Stimulated activated naive CD4-positive, alpha-beta T cell treated with Interleukin-2 at 50 U/mL for 16 hours (primary cell): ENCODE measurements around the gene NUCB2.
A peak's percentile ranks its signal among the peaks of the same experiment; 100 is the strongest.

Experiments used
- DNase-seq: peaks from one replicate; lab custom pipeline; 2025; lab: John Stamatoyannopoulos, UW

The NUCB2 gene

DNA sequence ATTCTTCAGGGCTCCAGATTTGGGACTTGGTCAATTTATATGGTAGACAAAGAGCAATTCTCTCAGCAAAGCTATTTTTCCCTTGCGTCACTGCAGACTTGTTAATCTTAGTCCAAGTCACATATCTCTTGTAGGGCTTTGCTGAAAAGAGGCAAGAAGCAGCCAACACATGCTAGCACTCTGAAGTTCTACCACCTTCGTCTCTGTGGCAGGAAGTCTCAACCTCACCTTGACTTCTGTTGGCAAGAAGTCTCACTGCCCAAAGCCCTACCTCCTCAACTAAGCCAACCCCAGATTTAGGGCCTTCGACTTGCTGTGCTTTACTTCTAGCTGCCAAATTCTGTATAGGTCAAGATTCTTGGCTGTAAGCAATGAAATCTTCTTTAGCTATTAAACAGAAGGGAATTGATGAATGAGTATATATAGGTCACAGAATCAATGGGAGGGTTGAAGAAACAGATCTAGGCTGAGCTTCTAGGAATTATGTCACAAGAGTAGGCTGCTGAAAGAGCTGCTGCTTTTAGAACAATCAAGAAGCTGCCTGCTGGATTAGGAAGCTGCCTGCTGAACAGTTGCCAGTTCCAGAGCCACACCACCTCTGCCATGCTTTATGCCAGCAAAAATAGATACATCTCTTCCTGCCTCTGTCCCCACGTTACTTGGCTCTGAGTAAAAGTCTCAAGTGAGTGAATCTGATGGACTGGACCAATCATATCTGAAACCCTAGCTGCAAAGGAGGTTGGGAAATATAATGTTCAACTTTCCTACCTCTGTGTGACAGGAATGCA, 57.5 kb downstream of the NUCB2 start:
- no peak for DNase-seq

- no peak for DNase-seq
Observed at GRCh38 chr11:17343257-17343656, 66.7 kb downstream of the NUCB2 start.

DNA sequence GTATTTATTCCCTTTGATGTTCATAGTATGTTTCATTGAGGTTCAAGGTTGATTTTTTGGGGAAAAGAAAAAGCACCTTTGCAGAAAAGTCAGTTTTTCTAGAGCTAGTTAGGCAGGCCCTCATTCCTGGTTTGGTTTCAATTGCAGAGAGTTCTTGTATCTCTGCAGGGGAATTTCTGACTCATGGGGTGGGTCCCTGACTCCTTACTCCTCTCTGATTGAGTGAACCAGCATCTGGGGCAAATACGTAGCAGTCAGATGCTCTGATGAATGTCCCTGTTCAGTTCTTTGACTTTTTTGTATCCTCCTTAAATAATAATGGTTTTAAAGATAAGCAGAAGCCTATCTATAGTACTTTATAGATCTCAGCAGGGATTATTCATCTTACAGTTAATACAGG, 67.4 kb downstream of the NUCB2 start:
- no peak for DNase-seq

GRCh38 chr11:17347676-17348075, 71.1 kb downstream of the NUCB2 start:
- no peak for DNase-seq

GRCh38 chr11:17350455-17351171, 74.1 kb downstream of the NUCB2 start:
- DNase-seq = no peak

GRCh38 chr11:17351172-17351509, 74.6 kb downstream of the NUCB2 start:
- DNase-seq = no peak

GRCh38 chr11:17351510-17352176, 75.1 kb downstream of the NUCB2 start, which contains the start of gene NCR3LG1:
Gene NCR3LG1, plus strand, starts transcription at chr11:17351800. Its CDS starts 170 bp downstream, at chr11:17351970.
- peak; percentile 60 for DNase-seq

DNA sequence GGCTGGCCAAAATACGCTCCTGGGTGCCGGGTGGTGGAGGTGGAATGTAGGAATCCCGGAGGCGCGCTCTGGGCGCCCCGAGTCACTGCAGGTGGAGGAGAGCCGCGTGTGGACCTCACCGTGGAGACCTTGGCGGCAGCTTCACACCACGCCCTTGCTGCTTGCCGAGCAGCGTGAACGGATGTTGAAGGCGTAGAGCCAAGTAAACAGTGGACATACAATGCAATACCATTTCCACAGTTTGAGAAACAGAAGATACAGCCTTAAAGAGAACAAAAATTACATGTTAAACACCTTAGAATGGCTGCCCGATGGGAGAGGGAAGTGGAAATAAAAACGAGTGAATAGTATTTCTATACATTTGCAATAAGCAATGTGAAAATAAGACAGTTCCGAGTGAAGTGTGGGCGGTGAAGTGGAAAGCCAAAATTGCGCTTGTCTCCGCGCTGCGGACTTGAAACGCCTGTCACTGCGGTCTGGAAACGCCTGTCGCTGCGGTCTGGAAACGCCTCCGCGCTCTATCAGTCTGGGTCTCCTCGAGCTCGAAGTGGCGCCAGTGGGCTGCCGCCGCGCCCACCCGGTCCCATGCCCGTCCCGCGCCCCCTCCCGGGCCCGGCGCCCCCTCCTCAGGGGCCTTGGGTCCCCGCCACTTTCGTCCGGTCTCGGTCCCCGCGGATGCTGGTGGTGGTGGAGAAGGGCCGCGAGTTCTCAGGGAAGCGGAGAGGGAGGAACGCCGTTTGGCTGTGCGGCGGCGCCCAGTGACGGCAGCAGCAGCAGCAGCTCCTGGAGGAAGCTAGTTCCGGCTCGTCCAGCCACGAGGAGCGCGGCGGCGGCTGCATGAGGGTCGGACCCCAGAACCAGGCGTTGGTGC, 76.6 kb downstream of the NUCB2 start:
- DNase-seq = peak; percentile 51

- no peak for DNase-seq
Observed at GRCh38 chr11:17353821-17354600, 77.5 kb downstream of the NUCB2 start.

DNA sequence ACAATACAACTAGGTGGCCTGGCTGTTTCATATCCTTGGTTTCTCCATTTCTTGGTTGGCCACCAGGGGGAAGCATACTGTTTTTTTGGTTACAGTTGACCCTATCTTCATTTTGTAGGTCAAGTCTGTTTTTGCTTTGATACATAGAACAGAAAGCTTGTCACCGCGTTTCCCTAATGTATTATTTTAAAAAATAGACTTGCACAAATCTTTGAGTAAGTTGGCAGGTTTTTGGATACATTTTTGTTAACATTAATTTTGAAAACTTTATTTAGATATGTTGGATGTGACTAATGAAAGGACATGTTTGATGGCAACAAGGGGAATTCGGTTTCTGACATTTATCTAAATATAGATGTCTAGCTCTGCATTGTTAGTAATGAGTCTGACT, 78.1 kb downstream of the NUCB2 start:
- peak; percentile 43 for DNase-seq

DNA sequence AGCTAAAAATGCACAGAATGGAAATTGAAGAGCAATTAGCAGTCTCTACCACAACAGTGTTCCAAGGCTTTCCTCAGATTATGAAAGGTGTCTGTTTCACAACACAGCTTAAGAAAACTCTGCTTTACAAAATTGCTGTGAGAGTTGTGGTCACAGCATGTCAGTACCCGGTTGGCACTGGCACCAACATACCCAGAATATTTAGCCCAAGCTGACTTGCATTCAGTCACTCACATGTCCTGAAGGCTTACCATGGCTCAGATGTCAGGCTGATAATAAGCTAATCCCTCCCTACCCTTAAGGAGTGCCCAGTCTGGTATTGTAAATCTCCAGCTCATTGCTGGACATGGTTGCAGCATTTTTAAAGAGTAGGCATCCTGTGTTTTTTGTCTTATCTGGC, 90.0 kb downstream of the NUCB2 start:
- DNase-seq = no peak

DNA sequence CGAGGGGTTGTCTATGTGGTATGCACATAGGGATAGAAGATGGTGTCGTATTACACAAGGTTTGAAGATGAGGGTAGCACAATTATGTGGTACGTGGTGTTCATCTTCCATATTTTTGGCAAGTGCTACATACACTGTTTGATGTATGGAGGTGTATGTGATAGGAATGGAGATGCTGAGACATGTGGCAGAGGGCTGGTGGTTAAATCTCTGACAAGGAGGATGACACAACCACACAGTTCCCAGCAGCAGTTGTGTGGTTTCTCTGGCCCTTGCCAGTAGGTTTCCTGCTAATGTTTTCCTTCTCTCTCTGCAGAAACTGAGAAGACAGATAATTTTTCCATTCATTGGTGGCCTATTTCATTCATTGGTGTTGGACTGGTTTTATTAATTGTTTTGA, 92.0 kb downstream of the NUCB2 start:
- no peak for DNase-seq

DNA sequence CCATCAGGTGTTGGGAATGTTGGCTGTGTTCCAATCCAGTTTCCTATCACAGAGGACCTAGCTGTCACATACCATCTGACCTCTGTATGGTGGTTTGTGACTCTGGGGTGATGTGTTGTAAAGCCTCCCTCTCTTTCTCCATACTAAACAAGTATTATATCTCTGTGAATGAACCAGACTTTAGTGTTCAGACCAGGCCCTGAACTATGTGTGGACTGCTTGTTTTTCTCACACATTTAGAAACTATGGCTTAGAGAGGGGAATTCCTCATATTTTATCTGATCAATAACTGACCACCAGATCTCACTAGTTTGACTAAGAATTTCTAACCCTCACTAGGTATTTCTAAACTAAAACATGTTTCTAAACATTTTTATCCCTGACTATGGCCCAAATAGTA, 92.6 kb downstream of the NUCB2 start:
- no peak for DNase-seq

DNA sequence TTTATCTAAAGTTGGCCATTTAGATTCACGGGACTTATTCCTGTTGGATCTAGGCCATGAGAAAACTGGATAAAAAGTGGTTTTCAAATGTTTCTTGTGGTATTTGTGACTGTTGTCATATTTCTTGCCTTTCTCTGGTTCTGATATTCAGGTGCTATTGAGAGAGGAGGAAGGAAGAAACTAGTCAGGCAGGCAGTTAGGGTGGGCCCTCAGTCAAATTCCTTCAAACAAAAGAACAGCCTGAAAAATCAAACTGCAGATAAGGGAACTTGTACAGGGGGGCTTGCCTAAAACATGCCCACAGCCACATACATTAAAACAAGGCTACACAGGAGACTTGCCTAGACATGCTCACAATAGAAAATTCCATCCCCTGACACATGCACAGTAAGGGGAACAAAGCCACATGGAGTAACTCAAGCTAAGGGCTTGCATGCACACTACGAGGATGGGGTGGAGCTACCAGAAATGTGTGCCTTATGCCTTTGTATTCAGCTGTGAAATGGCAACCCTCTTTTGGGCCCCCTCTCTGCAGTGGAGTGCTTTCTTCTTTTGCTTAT, 93.2 kb downstream of the NUCB2 start:
- DNase-seq = no peak

DNA sequence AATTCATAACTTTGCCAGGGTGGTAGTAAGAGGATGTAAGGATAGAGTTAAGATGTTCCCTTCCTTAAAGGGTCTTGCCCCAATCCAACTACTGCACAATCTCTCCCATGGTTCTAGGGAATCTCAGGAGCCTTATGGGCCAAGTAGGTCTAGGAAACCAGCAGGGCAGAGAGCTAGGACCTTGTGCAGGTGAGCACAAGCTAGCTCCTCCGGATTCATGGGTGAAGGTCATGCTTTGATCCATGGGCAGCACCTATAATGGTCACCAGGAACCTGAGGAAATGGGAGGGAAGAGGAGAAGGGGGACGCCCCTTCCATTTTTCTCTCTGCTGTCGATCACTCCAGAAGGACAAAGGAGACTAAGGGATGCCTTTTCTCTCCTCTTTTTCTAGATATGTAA, 95.1 kb downstream of the NUCB2 start:
- DNase-seq = no peak

DNA sequence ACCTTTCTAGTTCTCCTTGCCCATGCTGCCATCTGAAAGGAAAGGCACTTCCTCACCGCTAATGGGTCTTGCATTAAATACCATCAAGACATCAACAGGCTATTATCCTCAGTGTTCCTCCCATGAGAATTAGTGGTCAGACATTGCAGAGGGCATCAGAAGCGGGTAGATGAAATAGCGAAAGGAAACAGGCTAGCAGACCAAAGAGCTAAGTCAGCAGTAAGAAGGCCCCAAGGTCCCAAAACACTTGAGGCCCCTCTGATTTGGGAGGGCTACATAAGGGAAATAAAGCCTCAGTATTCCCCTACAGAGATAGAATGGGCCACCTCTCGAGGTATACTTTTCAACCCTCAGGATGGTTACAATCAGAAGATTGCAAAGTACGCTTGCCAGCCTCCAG, 99.0 kb downstream of the NUCB2 start:
- DNase-seq = no peak

DNA sequence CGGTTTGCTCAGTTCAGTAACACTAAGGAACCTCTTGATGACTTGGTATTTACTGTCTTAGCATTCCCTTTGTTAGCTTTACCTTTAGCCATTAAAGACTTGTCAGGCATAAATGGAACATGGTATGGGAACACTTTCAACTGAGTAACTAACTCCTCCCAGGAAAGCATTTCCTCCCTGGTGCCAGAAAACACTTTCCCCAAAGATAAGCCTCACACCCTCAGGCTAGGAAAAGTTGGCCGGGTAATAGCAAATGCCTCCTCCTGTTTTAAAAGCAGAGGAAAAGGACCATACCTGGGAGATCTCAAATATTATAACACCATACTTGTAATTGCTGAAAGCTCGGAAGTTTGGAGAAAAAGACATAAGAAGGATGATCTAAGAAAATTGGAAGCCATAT, 100.0 kb downstream of the NUCB2 start:
- no peak for DNase-seq

DNA sequence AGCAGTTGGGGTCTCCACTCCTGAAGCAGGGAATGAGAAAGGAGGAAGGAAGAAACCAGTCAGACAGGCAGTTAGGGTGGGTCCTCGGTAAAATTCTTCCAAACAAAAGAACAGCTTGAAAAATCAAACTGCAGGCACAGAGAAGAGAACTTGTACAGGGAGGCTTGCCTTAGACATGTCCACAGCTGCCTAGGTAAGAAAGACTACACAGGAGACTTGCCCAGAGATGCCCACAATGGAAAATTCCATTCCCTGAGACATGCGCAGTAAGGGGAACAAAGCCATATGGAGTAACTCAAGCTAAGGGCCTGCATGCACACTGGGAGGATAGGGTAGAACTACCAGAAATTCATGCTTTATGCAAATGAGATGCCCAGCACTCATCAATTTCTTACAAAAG, 102.1 kb downstream of the NUCB2 start:
- no peak for DNase-seq

GRCh38 chr11:17379383-17380180, 103.0 kb downstream of the NUCB2 start:
- no peak for DNase-seq

- no peak for DNase-seq
Observed at GRCh38 chr11:17381156-17381555, 104.6 kb downstream of the NUCB2 start.
